ENCODE measurements around the gene SPATC1L.

The SPATC1L gene

GRCh38 chr21:46139686-46140085, 44.6 kb downstream of the SPATC1L start:
- Mint-ChIP-seq H3K27me3 (peaks cover 3% of the 10 kb centered on the region), H3K4me3 (no peak overlapping the region), H3K36me3 (ENCODE audit: low read depth) (no peaks in the 10 kb centered on the region), H3K9me3 (no peaks in the 10 kb centered on the region), H3K27ac (no peak overlapping the region), H3K4me1 (peaks cover 17% of the 10 kb centered on the region)
- ATAC-seq, result no peak
- DNase-seq, result no peak

DNA sequence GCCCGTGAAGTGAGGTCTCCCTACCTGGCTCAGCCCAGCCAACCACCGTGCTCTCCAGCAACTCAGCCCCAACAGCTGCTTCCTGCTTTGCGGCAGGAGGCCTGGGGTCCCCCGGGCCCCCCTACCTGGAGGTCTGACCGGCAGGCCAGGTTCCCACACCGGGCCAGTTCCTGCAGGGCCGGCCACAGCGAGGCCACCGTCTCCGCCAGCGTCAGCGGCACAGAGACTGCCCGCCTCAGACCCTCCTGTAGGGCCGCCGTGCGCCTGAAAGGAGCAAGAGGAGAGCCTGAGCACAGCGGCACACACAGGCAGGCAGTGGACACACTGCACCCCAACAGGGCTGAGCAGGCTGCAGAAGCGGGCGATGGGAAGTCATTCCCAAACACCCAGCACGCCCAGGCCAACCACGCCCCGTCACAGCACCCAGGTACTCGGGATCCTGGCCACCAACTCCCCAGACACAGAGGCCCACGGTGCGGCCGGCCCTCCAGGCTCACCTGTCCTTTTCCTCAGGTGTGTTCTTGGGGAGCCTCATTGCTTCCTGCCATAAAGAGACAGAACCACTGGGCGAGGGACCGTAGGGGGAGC, 45.8 kb downstream of the SPATC1L start:
- DNase-seq (no peak), ATAC-seq (no peak)
- H3K27me3 Mint-ChIP-seq, result peaks cover 3% of the 10 kb centered on the region
- H3K27ac Mint-ChIP-seq, result no peak overlapping the region
- no peaks in the 10 kb centered on the region for H3K9me3 Mint-ChIP-seq
- H3K36me3 Mint-ChIP-seq (ENCODE audit: low read depth), result no peaks in the 10 kb centered on the region
- no peak overlapping the region for H3K4me3 Mint-ChIP-seq
- peaks cover 8% of the 10 kb centered on the region for H3K4me1 Mint-ChIP-seq

- Mint-ChIP-seq H3K27ac (no peak overlapping the region), H3K9me3 (no peaks in the 10 kb centered on the region), H3K27me3 (peaks cover 3% of the 10 kb centered on the region), H3K36me3 (ENCODE audit: low read depth) (no peaks in the 10 kb centered on the region), H3K4me3 (no peak overlapping the region), H3K4me1 (peaks cover 7% of the 10 kb centered on the region)
- no peak for ATAC-seq
- no peak for DNase-seq
Observed at GRCh38 chr21:46137908-46138307, 46.4 kb downstream of the SPATC1L start.

- Mint-ChIP-seq H3K9me3 (no peaks in the 10 kb centered on the region), H3K36me3 (ENCODE audit: low read depth) (no peaks in the 10 kb centered on the region), H3K27me3 (peaks cover 3% of the 10 kb centered on the region), H3K4me1 (peaks cover 1% of the 10 kb centered on the region), H3K27ac (no peak overlapping the region), H3K4me3 (no peak overlapping the region)
- DNase-seq (no peak), ATAC-seq (no peak)
Observed at GRCh38 chr21:46136739-46137349, 47.4 kb downstream of the SPATC1L start.

DNA sequence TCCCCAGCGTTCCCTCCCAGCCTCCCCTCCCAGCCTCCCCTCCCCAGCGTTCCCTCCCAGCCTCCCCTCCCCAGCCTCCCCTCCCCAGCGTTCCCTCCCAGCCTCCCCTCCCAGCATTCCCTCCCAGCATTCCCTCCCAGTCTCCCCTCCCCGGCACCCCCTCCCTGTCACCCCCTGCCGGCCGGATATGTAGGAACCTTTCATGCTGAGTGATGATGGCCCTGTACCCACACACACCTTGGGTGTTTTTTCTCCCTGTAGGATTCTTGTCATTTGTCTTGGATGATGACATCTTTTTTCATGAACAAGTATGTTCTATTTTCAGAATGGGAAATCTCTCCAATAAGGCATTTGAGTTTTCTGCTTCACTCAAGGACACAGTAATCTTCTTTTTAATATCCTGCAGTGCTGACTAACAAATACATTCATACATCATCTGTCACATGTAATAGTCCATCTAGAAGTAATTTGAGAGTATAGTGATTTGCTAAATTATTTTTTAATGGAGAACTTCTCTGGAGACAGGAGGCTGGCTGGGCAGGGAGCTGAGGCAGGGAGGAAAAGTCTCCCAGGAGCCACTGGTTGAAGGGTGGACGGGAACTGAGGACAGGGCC, 48.4 kb downstream of the SPATC1L start:
- peaks cover 3% of the 10 kb centered on the region for H3K27me3 Mint-ChIP-seq
- DNase-seq, result no peak
- H3K4me3 Mint-ChIP-seq, result no peak overlapping the region
- H3K9me3 Mint-ChIP-seq, result no peaks in the 10 kb centered on the region
- H3K27ac Mint-ChIP-seq, result no peak overlapping the region
- no peaks in the 10 kb centered on the region for H3K4me1 Mint-ChIP-seq
- ATAC-seq, result no peak
- no peaks in the 10 kb centered on the region for H3K36me3 Mint-ChIP-seq (ENCODE audit: low read depth)

GRCh38 chr21:46131838-46132651, 52.2 kb downstream of the SPATC1L start:
- ATAC-seq, result no peak
- H3K27ac Mint-ChIP-seq, result no peak overlapping the region

DNA sequence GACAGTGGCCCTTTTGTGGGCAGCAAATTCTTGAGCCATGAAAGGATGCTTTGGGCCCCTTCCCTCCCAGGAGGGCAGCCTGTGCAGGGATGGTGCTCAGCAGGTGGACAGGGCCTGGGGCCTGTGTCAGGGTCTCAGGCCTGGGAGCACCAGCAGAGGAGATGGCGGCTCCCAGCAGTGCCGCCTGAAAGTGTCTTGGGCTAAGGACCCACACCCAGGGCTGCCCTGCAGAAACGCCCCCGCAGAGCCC, 52.7 kb downstream of the SPATC1L start:
- no peaks in the 10 kb centered on the region for H3K36me3 Mint-ChIP-seq (ENCODE audit: low read depth)
- no peaks in the 10 kb centered on the region for H3K9me3 Mint-ChIP-seq
- no peaks in the 10 kb centered on the region for H3K4me1 Mint-ChIP-seq
- no peaks in the 10 kb centered on the region for H3K27me3 Mint-ChIP-seq
- H3K4me3 Mint-ChIP-seq, result no peak overlapping the region
- DNase-seq (no peak), ATAC-seq (no peak)
- H3K27ac Mint-ChIP-seq, result no peak overlapping the region

More at GRCh38 chr21:46131838-46132651, 52.2 kb downstream of the SPATC1L start:
- Mint-ChIP-seq H3K27me3 (no peaks in the 10 kb centered on the region), H3K9me3 (no peaks in the 10 kb centered on the region), H3K4me1 (no peaks in the 10 kb centered on the region), H3K36me3 (ENCODE audit: low read depth) (no peaks in the 10 kb centered on the region), H3K4me3 (no peak overlapping the region)
- DNase-seq, result no peak

- Mint-ChIP-seq H3K4me1 (no peaks in the 10 kb centered on the region), H3K4me3 (no peak overlapping the region), H3K9me3 (no peaks in the 10 kb centered on the region), H3K27ac (no peak overlapping the region), H3K27me3 (no peaks in the 10 kb centered on the region), H3K36me3 (ENCODE audit: low read depth) (no peaks in the 10 kb centered on the region)
- ATAC-seq (no peak), DNase-seq (no peak)
Observed at GRCh38 chr21:46130831-46131587, 53.2 kb downstream of the SPATC1L start.

- no peak for ATAC-seq
- no peak for DNase-seq
- H3K9me3 Mint-ChIP-seq, result no peaks in the 10 kb centered on the region
- H3K27ac Mint-ChIP-seq, result no peak overlapping the region
- H3K4me1 Mint-ChIP-seq, result no peaks in the 10 kb centered on the region
- no peaks in the 10 kb centered on the region for H3K36me3 Mint-ChIP-seq (ENCODE audit: low read depth)
- H3K27me3 Mint-ChIP-seq, result no peaks in the 10 kb centered on the region
- no peak overlapping the region for H3K4me3 Mint-ChIP-seq
Observed at GRCh38 chr21:46129846-46130651, 54.2 kb downstream of the SPATC1L start.

DNA sequence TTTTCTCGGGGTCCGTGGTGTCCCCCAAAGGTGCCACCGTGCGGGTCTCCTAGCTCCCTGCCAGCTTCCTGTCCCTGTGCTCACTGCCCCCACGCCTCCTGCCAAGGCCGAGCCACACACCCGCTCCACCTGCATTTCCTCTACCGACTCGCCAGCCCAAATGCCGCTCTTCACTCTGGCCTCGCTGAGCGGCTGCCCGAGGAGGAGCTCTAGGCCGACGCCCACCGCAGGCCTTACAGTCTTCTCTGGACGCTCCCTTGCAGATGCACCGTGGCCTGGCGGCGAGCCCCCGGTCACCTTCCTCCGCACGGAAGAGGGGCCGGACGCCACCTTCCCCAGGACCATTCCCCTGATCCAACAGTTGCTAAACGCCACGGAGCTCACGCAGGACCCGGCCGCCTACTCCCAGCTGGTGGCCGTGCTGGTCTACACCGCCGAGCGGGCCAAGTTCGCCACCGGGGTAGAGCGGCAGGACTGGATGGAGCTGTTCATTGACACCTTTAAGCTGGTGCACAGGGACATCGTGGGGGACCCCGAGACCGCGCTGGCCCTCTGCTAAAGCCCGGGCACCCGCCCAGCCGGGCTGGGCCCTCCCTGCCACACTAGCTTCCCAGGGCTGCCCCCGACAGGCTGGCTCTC, 55.2 kb downstream of the SPATC1L start:
- no peak overlapping the region for H3K4me3 Mint-ChIP-seq
- H3K9me3 Mint-ChIP-seq, result no peaks in the 10 kb centered on the region
- H3K27me3 Mint-ChIP-seq, result no peaks in the 10 kb centered on the region
- H3K4me1 Mint-ChIP-seq, result no peaks in the 10 kb centered on the region
- ATAC-seq (no peak), DNase-seq (no peak)
- no peaks in the 10 kb centered on the region for H3K36me3 Mint-ChIP-seq (ENCODE audit: low read depth)
- no peak overlapping the region for H3K27ac Mint-ChIP-seq

DNA sequence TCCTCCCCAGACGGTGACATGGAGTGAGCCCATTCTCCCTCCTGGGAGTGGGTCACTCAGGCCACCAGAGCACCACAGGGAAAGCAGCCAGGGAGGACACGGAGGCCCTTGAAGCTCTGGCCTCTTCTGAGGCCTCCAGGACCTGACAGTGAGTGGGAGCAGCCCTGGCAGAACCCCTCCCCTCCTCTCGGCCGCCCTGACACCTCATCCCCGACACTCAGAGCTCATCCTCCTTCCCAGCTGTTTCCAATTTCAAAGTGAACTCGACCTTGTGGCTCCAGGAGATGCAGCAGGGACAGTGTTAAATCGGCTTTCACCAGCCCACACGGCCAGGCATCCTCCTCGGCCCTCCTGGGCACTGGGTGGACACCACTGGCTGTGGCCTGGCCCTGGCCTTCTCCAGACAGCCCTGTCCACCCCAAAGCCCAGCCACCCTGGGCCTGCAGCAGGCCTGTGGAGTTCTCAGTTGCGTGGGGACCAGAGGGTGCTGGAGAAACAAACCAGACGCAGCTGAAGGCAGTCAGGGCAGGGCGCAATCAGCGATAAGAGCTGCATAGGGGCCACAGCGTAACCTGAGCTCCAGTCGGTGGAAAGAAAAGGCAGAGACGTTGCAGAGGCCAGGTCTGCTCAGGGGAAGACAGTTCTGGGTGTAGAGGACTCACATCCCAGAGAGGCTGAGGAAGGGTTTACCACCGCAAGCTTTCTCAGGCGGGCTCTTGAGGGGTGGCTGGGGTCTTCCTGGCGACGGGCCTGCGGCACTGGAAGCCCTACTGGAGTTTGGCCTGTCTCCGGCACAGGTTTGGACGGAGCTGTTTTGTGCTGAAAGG, 55.9 kb downstream of the SPATC1L start:
- Mint-ChIP-seq H3K9me3 (no peaks in the 10 kb centered on the region), H3K27ac (no peak overlapping the region)
- DNase-seq, result no peak

DNA sequence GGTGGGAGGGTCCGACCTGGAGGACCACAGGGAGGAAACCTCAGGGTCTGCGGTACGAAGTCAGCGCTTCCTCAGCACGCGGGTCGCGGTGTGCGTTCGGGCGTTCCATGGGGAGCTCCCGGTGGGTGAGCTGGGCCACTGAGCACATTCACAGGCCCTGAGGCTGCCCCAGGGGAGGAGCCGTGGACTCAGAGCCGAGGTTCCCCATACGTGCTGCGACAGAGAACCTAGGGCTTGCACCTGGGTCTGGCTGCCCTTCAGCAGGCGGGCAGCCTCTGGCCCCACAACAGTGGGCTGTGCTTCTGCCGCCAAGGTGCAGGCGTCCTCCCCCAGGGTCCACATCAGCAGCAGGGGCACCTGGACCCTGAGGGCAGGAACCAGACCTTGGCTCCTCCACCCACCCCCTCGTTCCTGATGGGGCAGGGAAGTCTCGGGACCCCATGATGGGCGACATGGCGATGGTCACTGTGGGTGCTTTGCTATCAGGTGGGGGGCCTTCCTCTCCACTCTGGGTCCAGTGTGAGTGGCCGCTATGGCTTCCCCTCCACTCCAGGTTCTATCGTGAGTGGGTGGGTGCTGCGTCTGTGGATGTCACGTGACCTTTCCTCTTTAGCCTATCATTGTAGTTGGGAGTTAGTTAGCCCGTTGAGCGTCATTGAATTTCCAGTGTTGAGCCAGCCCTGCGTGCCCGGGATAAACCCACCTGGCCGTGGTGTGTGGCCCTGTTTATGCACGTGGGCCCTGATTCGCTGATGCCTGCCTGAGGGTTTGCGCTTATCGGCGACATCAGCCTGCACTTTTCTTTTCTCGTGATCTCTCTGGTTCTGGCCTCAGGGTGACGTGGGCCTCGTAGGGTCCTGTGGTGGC, 56.8 kb downstream of the SPATC1L start:
- DNase-seq (no peak), ATAC-seq (no peak)
- no peaks in the 10 kb centered on the region for H3K9me3 Mint-ChIP-seq
- H3K36me3 Mint-ChIP-seq (ENCODE audit: low read depth), result no peaks in the 10 kb centered on the region
- no peaks in the 10 kb centered on the region for H3K4me1 Mint-ChIP-seq
- no peaks in the 10 kb centered on the region for H3K27me3 Mint-ChIP-seq
- H3K27ac Mint-ChIP-seq, result no peak overlapping the region
- H3K4me3 Mint-ChIP-seq, result no peak overlapping the region

More for the DNA sequence above, 55.9 kb downstream of the SPATC1L start:
- Mint-ChIP-seq H3K4me3 (no peak overlapping the region), H3K36me3 (ENCODE audit: low read depth) (no peaks in the 10 kb centered on the region), H3K27me3 (no peaks in the 10 kb centered on the region), H3K4me1 (no peaks in the 10 kb centered on the region)
- no peak for ATAC-seq

All from activated naive CD8-positive, alpha-beta T cell treated with anti-CD3 and anti-CD28 coated beads, Interleukin-2, amount 50 U/mL, for 24 hours (primary cell).